Measurements from ENCODE around the gene ABHD12. TPM values are rescaled to one million over a fixed set of nuclear protein-coding genes. Genes with fewer than 3 reads are reported as not detected.

Gene ABHD12
- total RNA-seq, 2 donors from 2014 or later: 70.1 to 84.7 TPM

DNA sequence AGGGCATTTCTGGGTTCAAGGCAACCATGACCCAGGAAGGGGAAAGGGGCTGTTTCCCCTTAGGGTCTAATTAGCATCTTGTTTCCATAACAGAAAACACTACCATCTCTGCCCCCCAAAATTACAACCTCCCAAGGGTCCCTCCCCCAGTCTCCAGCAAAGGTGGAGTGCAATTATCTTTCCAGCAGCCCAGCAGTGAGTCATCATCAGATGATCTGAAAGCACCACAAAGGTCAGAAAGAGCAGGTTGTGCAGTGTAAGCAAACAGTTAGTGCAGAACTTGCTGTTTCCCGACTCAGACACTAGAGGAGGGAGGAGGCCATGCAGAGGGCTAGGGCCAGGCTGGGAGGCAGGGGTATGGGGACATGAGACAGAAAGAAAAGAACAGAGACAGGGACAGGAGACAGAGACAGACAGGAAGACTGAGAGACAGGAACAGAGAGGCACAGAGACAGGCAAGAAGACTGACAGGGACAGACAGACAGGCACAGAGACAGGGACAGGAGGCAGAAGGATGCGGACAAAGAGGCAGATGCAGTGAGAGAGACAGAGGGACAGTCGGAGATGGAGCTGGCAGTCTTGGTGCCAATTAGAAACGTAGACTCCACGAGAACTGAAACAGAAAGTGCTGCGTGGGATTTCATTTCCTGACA, 80.2 kb downstream of the ABHD12 start:
- Histone ChIP-seq H3K4me1 (replicated peaks) (peaks cover 2% of the 10 kb centered on the region), H3K27ac (peak overlapping the region; percentile 44 to 65), H3K36me3 (no peaks in the 10 kb centered on the region), H3K4me3 (no peak overlapping the region), H3K9me3 (no peaks in the 10 kb centered on the region), H3K27me3 (replicated peaks; ENCODE audit: insufficient read depth) (no peaks in the 10 kb centered on the region)
- no peak for TF ChIP-seq POLR2A (IDR thresholded peaks at IDR 0.05)
- peak; percentile 52 for TF ChIP-seq POLR2AphosphoS5 (IDR thresholded peaks at IDR 0.05)
- TF ChIP-seq, protein P1, sequence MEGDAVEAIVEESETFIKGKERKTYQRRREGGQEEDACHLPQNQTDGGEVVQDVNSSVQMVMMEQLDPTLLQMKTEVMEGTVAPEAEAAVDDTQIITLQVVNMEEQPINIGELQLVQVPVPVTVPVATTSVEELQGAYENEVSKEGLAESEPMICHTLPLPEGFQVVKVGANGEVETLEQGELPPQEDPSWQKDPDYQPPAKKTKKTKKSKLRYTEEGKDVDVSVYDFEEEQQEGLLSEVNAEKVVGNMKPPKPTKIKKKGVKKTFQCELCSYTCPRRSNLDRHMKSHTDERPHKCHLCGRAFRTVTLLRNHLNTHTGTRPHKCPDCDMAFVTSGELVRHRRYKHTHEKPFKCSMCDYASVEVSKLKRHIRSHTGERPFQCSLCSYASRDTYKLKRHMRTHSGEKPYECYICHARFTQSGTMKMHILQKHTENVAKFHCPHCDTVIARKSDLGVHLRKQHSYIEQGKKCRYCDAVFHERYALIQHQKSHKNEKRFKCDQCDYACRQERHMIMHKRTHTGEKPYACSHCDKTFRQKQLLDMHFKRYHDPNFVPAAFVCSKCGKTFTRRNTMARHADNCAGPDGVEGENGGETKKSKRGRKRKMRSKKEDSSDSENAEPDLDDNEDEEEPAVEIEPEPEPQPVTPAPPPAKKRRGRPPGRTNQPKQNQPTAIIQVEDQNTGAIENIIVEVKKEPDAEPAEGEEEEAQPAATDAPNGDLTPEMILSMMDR (IDR thresholded peaks at IDR 0.05): peak in 2 of 4 experiments; percentile 49 to 59
- no peak for DNase-seq (ENCODE audit: low spot score)
- intact Hi-C loops (cut with DNase I): no loop called here
- 31% methylated on average over 6 of the region's 6 CpGs for WGBS

DNA sequence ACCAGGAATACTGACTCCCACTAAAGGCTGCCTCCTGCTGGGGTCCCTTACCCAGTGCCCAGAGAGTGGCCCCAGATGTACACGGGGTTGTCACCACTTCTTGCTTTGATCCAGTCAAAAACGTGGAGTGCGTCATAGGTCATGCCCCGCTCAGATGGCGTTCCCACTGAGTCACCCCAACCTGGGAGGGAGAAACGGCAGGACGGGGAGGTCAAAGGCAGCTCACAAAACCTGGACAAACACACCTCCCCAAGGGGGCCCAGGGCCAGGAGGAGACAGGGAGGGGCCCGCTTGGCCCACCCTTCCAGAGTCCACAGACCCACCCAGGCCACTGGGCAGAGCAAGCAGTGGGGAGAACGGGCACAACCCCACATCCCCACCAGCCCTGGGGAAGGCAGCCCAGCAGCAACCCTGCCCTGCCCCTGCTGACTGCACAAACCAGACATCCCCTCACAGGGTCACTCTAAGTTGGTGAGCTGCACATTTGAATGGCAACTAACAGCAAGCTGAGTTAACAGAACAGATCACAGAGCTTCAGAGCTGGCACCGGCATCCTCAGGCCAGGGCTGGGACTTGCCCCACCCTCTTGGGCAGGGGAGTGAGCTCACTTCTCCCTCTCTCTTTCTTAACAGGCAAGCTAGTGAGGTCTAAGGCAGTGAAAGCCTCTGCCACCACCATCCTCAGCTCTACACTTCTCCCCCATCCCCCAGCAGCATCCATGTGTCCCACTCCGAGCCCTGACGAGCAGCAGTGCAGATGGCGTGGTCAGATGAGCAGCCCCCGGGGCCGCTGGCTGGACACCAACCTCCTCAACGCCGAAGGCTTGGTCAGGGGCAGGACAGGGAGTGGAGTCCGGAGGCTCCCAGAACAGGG, 81.0 kb downstream of the ABHD12 start:
- DNase-seq (ENCODE audit: low spot score): no peak
- H3K27ac ChIP-seq: peak overlapping the region; percentile 44 to 65
- peaks cover 2% of the 10 kb centered on the region for H3K4me1 ChIP-seq (replicated peaks)
- H3K27me3 ChIP-seq (replicated peaks; ENCODE audit: insufficient read depth): no peaks in the 10 kb centered on the region
- 73% methylated on average over 18 of the region's 18 CpGs for WGBS
- TF ChIP-seq, protein P1 (IDR thresholded peaks at IDR 0.05): no peak
- TF ChIP-seq POLR2AphosphoS5 (IDR thresholded peaks at IDR 0.05) (no peak), POLR2A (IDR thresholded peaks at IDR 0.05) (no peak)
- no peaks in the 10 kb centered on the region for H3K9me3 ChIP-seq
- H3K36me3 ChIP-seq: no peaks in the 10 kb centered on the region
- intact Hi-C loops (cut with DNase I): no loop called here
- no peak overlapping the region for H3K4me3 ChIP-seq

DNA sequence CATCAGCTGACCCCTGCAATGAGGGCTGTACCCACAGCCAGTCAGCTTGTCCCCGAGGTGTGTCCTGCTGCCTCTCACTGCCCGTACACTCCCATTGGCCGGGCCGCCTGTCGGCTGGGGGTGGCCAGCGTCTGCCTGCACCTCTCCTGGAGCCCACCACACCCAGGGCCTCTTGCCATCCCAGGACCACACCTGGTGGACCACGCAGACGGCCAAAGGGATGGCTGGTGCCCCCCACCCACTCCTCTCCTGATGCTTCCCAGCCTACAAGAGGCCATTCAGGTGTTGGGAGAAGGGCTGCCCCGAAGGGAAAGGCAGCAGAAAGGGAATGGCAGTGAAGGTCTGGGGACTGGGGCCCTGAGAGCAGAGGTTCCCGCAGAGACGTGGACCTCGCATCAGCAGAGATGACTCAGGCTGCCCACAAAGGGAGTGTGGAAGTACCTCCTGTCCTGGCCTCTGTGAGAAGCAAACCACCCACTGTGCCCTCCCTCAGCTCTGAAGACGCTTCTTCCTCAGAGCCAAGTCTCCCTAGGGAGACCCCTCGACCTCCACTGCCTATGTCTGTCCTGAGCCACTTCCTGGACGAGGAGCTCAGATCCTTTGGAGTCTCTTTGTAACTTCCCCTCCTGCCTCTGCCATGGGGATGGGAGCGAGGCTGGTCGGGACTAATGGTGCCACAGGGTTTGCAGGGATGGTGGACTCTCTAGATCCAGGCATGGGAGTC, 81.8 kb downstream of the ABHD12 start:
- no peak overlapping the region for H3K4me3 ChIP-seq
- H3K27me3 ChIP-seq (replicated peaks; ENCODE audit: insufficient read depth): no peaks in the 10 kb centered on the region
- no peaks in the 10 kb centered on the region for H3K9me3 ChIP-seq
- no peaks in the 10 kb centered on the region for H3K36me3 ChIP-seq
- WGBS: 91% methylated on average over 17 of the region's 17 CpGs
- peaks cover 2% of the 10 kb centered on the region for H3K4me1 ChIP-seq (replicated peaks)
- no peak for DNase-seq (ENCODE audit: low spot score)
- intact Hi-C loops (cut with DNase I): no loop called here
- peak overlapping the region; percentile 44 to 65 for H3K27ac ChIP-seq
- TF ChIP-seq, protein P1 (IDR thresholded peaks at IDR 0.05): no peak

DNA sequence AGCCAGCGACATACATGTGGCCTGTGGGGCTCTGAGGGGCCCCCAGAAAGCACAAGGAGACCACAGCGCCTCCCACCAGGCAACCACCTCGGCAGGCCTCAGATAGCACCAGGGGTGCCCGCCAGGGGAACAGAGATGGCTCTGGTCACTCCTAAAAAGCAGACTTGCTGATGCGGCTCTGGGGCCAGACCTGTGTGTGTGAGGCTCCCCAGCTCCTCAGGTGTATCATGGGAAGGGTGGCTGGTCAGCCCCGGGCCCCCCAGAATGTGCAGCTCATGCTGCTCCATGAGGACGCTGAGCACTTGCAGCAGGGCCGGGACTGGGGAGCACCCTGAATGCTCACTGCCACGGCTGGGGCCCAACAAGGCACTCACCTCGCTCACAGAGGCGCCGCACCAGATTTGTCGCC, 82.5 kb downstream of the ABHD12 start:
- peaks cover 2% of the 10 kb centered on the region for H3K4me1 ChIP-seq (replicated peaks)
- no peaks in the 10 kb centered on the region for H3K27me3 ChIP-seq (replicated peaks; ENCODE audit: insufficient read depth)
- no peaks in the 10 kb centered on the region for H3K36me3 ChIP-seq
- no peak overlapping the region for H3K4me3 ChIP-seq
- intact Hi-C loops (cut with DNase I): no loop called here
- H3K9me3 ChIP-seq: no peaks in the 10 kb centered on the region
- H3K27ac ChIP-seq: no peak overlapping the region
- WGBS: 93% methylated on average over 13 of the region's 13 CpGs
- TF ChIP-seq POLR2A (IDR thresholded peaks at IDR 0.05): no peak
- TF ChIP-seq, protein P1 (IDR thresholded peaks at IDR 0.05): no peak
- no peak for TF ChIP-seq POLR2AphosphoS5 (IDR thresholded peaks at IDR 0.05)
- DNase-seq (ENCODE audit: low spot score): no peak
